HG03354 (cell line): ENCODE data around the gene TEPSIN.

Source experiments
- ATAC-seq: cut with Tn5 transposase; IDR thresholded peaks from one replicate; pipeline ENCODE4 v1.9.1; 2021; ENCODE audit warnings: mild to moderate bottlenecking; ENCODE audit not compliant: unreplicated experiment, poor library complexity, severe bottlenecking

The TEPSIN gene

DNA sequence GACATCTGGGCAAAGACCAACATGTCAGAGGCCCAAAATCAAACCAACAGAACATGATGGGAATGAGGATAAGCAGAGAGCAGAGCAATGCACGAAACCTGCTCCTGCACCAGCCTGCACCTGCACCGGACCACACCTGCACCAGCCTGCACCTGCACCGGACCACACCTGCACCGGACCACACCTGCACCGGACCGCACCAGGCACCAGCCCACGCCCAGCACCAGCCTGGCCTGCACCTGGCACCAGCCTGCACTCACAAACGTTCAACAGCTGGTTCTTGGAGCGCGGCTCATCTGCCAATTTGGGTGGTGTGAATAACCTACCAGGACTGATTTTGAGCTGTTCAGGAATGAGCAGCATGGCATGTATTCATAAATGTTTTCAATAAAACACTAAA lies 34.3 kb downstream of the TEPSIN start:
- ATAC-seq = no peak

DNA sequence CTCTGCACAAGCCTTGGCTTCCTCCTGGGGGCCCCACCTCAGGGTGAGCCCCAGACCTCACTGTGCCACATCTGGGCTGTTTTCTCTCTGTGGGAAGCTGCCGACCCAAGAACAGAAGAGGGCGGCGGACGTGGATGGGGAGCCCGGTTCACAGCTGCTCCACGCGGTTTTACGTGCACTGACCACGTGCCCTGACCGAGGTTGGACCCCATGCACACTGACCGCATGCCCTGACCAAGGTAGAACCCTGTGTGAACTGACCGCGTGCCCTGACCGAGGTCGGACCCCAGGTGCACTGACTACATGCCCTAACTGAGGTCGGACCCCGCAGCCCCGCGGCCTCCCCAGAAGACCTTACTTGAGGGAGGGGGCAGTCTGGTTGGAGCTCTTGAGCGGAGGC lies 35.7 kb downstream of the TEPSIN start:
- no peak for ATAC-seq

- ATAC-seq = no peak
These were observed 36.5 kb downstream of the TEPSIN start for GRCh38 chr17:81202318-81202717.

DNA sequence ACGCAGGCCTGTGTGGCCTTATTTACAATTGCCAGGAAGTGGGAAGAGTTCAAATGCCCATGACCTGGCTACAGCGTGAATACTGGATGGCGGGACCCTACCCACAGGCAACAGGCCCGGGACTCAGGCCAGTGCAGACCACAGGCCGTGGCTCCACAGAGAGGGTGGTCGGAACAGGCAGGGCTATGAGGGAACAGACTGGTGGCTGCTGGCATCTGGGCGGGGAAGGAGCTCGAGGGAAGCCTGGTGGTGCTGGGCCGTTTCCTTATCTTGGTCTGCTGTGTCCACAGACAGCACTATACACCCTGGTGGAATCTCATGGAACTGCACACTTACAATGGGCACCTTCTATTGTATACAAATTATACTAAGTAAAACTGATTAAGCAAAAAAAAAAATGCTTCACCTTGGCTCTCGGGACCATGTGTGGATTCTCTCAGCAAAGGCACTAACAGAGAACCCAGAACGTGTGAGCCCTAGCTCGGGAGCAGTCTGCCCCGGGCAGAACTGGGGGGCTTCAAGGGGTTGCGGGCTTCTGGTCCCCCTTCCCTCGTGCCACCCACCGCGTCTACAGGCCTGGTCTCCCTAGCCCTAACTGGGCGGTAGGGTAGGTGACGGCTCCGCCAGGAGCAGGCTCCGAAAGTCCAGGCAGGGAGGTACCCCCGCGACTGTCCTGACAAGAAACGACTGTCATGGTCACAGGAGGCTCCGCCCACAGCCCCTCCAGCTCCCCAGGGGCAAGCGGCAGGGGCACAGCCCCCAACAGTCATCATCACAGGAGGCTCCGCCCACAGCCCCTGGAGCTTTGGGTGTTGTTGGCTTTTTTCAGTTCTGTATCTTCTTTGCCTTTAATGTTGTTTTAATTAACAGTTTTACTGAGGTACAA lies 37.9 kb downstream of the TEPSIN start:
- ATAC-seq = no peak

DNA sequence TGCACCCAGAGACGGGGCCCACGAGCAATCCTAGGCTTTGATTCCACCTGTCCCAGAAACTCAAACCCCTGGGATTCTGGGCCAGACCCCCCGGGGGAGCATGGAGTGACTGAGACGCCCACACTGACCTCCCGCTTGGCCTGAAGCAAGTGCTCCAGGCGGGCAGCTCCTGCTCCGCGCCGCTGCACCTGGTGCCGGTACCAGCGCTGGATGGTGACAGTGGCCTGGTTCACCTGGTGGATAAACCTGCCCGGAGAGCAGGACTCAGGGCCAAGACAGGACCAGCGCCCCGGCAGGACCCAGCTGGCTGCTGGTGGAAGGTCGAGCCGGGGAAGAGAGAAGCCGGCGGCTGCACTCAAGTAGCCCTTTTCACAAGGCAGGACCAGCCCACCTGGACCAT lies 38.7 kb downstream of the TEPSIN start:
- ATAC-seq = no peak

- ATAC-seq = no peak
These were observed 39.4 kb downstream of the TEPSIN start for GRCh38 chr17:81199482-81199830.

DNA sequence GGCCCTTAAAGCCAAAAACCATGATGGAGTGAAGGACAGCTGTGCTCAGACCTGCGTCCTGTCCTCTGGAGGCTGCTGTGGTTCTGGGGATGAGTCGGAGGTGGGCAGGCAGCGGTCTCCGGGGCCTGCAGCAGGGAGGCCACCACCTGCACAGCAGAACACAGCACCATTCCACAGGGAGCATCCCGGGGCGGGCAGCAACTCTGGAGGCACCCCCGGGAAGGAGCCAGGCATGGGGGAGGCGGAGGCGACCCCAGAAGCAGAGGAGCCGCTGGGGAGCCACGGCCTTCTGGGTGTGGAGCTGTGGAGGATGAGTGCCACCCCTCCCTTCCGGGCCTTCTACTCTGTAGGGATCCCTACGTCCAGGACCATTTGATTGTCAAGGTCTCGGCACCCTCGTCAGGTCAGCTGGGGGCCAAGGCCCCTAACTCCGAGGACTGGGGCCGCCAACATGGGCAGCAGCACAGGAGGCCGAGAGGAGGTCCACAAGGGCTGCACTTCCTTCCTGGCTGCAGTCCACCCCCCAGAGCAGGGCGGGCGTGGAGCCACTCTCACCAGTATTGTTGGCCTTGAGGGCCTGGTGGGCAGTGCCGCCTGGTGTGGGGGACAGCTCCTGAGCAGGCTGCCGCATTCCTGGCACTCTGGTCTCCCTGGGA lies 39.9 kb downstream of the TEPSIN start:
- no peak for ATAC-seq

DNA sequence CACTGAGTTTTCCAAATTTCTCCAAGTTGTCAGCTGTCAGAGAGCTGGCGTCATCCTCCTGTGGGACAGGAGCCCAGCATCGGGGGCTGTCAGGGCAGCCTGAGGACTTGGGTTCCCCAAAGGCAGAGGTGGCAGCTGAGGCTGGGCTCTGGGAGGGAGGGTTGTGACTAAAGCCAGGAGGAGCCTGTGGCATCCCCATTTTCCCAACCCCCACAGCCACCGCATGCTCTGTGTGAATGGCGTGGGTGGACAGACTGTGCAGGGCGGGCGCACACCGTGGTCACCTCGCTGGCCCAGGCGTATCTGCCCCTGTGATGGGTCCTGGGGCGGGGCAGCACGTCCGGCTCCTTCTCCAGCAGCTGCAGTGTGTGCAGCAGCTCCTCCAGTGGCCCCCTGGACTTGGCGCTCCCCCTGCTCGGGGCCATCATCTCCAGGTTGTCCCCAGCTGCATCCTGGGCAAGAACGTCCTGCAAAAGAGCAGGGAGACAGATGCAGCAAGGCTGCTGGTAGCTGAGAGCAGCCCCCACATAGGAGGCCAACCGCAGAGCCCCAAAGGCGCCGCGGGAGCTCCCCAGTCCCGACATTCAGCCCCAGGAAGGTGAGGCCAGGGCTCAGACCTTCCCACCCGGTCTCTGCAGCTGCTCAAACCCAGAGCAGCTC lies 40.9 kb downstream of the TEPSIN start:
- ATAC-seq = no peak

- ATAC-seq = no peak
These were observed 41.5 kb downstream of the TEPSIN start for GRCh38 chr17:81197409-81197795.

DNA sequence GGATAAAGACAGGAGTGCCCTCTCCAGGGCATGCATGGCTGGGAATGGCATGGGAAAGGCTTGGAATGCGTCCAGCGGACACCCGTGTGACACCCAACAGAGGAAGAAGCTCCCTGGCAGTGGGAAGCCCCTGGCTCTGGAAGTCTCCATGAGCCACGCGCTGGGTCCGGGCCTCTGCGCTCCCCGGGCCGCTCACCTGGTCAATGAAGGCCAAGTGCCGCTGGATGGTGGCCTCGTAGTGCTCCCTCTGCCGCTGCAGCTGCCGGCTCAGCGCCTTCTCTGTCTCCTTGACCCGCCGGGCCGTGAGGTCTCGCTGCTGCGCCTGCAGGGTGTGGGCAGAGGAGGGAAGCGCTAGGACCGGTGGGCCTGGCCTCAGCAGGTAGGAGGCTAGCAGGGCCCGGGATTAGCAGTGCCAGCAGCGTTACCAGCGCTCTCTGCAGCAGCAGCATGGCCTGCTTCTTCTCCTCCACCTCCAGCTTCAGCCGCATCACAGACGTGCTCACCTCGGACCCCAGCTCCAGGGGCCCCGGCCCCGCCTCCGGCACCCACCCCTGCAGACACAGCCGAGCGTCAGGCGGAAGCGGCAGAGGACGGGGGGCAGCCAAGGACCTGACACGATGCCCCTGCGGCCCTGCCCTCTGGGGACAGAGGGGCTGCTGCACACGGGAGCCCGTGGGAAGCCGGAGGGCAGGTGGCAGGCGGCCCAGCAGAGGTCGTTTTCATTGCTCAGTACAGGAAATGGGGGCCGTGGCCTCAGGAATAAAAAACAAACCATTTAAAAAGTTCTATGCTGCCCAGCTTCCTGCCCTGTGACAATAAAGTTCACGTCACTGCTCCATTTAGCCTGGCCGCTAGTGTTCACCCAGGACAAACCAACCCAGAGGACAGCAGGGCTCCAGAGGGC lies 42.1 kb downstream of the TEPSIN start:
- no peak for ATAC-seq

GRCh38 chr17:81195941-81196495 lies 42.8 kb downstream of the TEPSIN start:
- no peak for ATAC-seq

- ATAC-seq = no peak
These were observed 43.6 kb downstream of the TEPSIN start for GRCh38 chr17:81194941-81195901.

DNA sequence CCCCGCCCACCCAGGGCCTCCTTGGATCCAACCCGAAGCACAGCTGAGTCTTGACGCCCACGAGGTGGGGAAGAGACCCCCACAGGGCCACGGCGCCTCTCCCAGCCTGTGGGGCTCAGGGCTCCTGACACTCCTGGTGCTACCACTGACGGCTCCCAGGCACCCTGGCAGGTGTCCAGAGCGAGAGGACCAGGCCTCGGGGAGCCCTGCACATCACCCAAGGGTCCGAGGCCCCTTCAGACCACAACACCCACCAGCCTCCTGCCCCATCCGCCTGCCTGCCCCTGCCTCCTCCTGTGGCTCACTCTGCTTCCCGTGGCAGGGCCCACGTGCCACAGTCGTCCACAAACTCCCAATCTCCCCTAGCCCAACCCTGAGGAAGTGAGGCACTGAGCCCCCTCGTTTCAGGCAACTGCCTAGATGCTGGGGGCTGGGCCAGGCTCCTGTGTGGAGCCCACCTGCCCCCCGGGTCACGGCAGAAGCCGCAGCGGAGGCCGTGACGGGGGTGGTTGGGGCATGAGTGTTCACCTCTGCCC lies 44.6 kb downstream of the TEPSIN start:
- ATAC-seq = no peak

GRCh38 chr17:81193470-81194224 lies 45.2 kb downstream of the TEPSIN start:
- ATAC-seq = no peak

- ATAC-seq = no peak
These were observed 45.8 kb downstream of the TEPSIN start for GRCh38 chr17:81193051-81193410.

GRCh38 chr17:81192386-81193050 lies 46.3 kb downstream of the TEPSIN start:
- no peak for ATAC-seq

GRCh38 chr17:81191646-81192045 lies 47.2 kb downstream of the TEPSIN start:
- no peak for ATAC-seq
